NCI-H69 (cell line): Measurements from ENCODE around the gene CBX5.
A peak's percentile ranks its signal among the peaks of the same experiment; 100 is the strongest.
"Not testable (repeated sequence)": the region's sequence is repeated elsewhere in the genome, so short reads cannot be mapped to it uniquely, and the experiment has no call there.

Source experiments
- DNase-seq: peaks from one replicate; lab custom pipeline; 2025; lab: John Stamatoyannopoulos, UW

The CBX5 gene

DNA sequence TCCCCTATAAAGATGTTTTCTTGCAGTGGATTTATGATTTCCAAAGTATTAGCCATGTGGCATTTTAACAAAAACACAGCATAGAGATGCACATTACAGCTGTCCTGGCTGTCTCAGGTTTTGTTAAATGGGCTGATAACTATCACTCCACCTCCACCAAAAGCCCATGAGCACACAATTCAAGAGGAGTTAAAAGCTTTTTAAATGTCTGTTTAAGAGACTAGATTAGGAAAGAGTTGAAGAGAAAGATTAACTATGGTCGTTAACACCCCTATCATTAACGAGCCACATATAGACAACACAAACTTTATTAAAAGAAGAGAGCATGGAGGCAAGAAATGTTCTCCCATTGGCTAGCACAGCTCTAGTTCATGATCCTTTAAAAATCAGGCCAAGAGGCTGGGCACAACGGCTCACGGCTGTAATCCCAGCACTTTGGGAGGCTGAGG, 14.5 kb downstream of the CBX5 start:
- DNase-seq = peak; percentile 87

DNA sequence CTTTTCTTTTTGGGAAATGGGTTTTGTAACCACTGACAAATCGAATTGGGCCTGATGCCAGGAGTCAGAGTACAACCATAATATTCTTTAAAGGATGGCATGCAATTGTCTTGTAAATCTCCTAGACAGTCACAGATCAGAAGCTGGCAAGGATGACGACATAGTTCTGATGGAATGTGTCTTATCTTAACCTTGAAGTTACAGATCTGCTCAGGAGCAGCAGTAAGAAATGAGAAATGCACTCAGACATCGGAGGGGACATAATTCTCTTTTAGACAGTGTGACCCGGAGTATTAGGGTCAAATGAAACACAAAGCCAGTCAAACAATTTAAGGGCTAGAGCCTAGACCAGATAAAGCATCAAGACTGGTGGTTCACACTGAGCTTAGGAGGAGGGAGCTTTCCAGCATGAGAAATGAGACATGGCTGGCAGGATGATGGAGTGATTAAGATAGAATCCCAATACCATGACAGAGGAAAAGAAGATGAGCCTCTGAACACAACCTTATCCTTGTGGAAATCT, 17.5 kb downstream of the CBX5 start:
- peak; percentile 62 for DNase-seq

DNA sequence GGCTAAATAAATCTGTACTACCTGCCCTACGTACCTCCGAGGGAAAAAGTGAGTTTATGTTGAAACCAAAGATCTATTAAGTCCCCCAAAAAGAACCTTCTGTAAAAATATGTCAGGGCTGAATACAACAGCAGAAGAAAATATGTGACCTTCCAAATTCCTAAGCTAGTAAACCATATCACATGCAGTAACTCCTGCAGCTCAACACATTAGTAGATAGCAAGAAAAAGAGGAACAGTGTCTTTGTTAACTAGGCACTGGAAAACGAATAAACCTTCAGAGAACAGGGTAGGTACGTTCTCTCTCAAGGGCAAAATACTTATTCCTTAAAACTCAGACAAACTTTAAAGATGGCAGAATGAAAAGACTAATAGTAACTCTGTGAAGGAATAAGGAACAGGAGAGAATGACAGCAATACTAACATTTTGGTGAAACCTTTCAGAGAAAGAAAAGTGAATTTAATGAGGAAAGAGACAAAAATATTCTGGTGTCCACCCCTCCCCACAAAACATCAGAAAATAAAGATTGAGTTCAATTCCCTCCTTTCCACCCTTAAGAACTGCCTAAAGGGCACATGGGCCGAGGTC, 18.0 kb downstream of the CBX5 start:
- no peak for DNase-seq

DNA sequence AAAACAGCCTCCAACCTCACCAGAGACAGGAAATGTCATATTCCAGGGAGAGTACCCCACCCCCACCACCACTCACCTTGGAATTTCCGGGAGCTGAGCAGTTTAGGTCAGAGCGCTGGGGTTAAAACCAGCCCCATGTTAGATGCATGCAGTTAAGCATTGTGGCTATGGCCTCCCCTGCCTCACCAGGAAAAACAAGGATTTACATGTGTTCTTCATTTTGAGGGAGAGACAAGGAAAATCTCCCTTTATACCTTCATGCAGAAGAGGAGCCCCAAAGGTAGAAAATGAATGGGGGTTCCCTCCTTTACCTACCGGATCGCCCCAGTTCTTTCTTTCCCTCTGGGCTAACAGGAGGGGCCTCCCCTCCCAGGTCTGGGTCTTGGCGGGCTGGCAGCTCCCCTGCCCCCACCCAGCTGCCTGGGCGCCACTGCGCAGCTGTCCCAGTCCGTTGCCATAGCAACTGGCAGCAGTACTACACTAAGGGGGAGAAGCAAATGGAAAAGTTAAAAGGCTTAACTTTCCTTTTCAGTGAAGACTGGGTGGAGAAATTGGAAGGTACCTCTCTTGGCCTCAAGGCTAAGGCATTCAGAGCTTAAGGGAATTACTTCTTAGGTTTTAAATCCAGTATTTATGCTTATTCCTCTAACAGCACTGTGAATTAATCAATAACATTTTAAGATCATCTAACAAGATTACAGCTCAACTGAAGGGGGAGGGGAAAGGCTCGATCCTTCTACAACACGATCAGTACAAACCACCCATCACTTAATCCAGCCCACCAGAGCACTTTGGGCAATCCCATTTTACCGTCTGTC, 20.5 kb downstream of the CBX5 start:
- DNase-seq = peak; percentile 99

DNA sequence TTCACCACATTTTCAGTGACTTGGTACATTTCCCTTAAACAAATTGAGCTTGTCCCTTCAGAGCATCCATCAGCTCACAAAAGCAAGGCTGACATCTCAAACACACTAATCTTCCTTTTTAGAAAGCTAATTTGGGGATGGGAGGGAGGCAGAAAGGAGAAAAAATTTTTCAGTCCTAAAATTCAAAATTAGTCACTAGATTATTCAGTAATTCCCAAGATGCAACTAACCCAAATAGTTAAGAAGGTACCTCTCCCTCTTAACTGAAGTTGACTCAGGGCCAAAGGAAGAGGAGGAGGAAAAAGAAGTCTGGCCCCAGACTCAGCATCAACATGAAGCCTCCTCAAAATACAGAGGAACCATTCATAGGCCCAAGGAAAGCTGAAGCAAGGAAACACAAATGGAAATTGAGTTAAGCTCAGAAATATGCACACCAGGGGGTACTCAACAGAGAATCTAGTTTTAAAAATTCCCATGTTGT, 21.7 kb downstream of the CBX5 start:
- peak; percentile 55 for DNase-seq

DNA sequence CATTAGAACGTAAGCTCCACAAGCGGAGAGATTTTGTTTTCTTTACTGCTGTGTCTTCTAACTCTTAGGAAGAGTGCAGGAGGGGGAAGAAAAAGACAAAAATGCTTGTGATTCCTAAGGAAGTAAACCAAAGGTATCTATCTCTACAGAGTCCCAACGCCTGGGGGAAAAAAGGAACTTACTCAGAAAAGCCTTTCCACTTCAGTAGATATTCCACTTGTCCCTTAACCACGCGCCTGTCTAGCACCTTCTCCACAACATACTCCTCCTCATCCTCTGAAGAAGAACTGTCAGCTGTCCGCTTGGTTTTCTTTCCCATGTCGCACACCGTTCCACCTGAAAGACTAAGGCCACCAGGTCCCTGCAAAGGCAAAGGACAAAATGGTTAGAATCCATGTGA, 22.6 kb downstream of the CBX5 start:
- DNase-seq = no peak

DNA sequence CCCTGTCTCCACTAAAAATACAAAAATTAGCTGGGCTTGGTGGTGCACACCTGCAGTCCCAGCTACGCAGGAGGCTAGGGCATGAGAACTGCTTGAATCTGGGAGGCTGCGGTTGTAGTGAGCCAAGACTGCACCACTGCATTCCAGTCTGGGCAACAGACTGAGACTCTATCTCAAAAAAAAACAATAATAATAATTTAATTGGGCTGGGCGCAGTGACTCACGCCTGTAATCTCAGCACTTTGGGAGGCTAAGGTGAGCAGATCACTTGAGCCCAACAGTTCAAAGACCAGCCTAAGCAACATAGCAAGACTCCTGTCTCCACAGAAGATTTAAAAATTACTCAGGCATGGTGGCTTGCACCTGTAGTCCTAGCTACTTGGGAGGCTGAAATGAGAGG, 26.7 kb downstream of the CBX5 start:
- no peak for DNase-seq

DNA sequence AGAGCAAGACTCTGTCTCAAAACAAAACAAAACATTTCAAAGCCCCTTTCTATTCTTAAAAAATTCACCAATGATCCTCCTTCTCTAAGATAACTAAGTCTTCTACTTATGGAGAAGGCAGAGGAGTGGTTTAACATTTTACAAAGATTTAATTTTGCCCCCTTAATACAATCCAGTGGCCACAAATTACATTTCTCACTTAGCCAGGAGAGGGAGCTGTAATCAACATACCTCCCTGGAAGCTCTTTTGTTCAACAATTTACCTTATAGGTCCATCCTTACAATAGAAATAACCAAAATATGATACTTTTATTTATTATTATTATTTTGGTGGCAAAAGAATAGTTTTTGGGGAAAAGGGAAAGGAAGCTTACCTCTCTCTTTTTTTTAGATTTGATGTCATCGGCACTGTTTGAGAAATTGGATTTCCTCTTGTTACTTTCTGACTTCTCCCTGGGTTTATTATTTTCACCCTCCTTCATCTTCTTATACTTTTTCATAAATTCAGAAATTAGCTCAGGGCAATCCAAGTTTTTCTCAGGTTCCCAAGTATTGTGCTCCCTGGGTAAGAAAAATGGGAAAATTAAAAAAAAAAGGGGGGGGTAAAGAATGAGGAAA, 28.1 kb downstream of the CBX5 start:
- DNase-seq = peak; percentile 73

DNA sequence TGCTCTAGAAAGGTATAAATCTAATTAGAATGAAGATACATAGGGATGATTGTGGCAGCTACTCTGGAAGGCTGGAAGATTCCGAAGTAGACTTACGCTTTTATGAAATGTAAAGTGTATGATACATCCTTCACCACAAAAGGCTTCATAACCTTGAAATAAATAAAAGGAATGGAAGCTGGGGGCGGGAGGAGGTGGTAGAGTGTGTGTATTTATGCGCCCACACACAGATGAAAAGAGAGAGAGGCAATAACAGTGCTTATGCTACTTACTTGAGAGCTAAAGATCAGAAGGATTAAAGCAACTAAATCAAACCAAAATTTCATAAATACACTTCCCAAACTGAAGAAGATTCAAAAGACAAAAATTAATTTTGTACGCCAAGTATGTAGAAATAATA, 30.4 kb downstream of the CBX5 start:
- no peak for DNase-seq

DNA sequence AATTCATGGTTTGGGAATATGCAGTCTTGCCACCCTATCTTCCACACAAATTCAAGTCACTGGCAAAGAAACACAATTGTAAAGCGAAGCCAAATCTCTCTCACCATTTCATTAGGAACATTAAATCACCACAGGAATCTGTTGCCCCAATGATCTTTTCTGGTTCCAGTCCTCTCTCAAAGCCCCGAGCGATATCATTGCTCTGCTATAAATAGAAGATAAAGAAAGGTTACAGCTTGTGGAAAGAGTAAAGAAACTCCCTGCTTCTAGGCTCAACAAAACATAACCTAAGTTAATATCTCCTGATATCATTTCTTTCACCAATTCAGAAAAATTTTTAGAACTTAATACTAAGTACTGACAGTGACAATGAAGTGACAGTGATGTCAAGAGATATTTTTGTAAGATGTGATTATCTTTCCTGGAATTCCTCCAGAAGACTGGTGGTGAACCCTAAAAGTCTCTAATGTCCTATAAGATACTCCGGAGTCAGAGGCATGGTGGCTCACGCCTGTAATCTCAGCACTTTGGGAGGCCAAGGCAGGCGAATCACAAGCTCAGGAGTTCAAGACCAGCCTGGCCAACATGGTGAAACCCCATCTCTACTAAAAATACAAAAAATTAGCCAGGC, 33.8 kb downstream of the CBX5 start:
- DNase-seq = no peak

DNA sequence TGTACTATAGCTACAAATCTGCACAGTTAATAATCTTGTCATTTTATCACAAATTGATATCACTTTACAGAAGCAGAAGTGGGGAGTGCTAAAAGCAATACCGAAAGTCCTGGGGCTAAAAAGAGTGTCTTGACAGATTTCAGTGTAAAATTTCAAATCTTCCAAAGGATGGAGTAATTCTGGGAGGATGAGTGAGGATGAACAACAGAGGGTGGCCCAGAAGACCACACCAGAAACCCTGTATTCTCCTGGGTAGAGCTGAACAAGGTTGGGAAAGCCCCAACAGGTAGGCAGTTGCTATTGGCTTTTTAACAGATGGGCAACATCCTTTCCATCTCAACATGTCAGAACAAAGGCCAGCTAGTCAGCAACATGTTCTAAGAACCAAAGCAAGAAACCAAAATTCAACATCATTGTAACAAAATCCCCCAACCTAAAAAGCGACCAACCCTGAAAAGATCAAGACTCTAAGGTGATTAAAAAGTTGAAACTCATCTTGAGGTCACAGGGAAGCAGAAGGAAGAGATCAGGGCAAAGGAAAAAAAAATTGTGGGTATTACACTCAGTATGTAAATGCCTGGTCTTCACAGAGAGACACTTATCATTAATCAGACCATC, 38.8 kb downstream of the CBX5 start:
- DNase-seq = no peak

DNA sequence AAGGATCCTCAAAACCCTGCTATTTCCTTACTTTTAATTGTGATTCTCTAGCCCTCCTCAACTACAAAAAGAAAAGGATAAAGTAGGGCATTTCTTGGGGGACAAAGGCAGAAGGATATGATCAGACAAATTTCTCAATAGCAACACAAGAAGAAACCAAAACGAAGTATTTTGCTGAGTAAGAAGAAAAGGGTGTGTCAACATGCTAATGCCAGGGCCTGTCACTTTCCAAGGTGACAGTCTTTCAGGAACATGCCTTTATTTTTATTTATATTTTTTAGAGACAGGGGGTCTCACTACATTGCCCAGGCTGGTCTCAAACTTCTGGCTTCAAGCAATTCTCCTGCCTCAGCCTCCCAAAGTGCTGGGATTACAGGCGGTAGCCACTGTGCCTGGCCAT, 39.8 kb downstream of the CBX5 start:
- DNase-seq = no peak

DNA sequence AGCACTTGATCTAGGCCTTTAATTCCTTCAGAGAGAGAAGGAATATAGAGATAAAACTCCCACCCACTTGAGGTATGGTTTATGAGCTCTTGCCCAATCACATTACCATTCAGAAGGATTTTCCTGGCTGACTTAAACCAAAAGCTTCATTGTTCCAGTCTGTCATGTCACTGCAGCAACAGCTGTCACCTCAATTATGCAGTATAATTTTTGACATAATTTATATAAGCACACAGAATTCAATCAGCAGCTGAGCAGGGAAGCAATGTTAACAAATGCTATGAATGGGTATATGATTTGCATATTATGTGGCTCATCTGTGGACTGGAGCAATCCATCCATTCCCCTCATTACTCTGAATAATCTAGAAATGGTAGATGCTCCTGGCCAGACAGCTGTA, 40.3 kb downstream of the CBX5 start:
- peak; percentile 83 for DNase-seq

DNA sequence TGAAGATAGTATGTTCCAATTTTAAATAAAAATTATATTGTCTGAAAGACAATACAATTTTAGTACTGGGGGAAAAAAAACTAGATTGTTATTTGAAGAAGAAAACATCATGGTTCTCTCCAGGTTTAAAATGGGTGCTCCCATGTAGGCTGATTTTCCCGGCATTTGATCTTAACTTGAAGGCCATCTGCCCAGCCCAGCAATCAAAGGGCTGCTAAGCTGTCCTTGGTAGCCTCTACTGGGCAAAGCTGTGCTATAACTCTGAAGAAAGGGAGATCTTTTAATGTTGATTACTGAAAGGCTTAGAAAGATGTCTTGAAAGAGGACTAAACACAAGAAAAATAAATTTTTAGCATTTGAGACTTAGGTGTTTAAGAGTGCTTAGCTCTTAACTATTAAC, 41.4 kb downstream of the CBX5 start:
- no peak for DNase-seq

DNA sequence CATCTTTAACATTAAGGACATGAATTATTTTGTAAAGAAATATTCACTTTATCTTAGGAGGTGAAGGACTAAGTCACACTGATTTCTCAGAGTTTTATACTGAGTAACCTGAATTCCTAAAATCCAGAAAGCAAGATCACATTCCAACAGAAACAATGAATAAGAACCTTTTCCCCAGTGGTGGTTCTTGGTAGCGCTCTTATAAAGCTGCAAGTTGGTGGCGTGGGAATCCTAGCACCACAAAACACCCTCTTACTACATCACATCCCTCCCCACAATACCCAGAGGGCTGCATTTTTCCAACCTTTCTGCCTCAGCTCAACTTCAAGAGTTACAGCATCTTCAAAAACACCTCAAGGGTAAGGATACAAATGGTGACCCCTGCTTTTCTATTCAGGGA, 47.1 kb downstream of the CBX5 start:
- no peak for DNase-seq

DNA sequence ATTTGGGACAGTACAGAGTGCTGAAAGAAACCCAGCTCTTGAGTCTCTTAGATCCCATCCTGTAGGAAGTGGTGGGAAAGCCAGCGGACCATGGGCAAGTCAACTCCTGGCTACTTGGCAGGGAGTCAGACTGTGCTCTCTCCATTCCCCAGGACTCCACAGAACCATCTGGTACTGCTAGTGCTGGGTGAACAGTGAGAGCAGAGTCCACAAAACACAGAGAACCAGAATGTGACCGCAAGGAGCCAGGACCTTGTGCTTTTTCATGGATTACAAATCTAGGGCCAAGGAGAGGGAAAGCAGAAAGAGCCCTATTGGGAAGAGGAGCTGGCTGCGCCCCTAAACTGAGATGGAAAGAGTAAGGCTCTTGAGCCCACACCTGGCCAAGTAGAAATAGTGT, 48.7 kb downstream of the CBX5 start:
- DNase-seq = not testable (repeated sequence)

DNA sequence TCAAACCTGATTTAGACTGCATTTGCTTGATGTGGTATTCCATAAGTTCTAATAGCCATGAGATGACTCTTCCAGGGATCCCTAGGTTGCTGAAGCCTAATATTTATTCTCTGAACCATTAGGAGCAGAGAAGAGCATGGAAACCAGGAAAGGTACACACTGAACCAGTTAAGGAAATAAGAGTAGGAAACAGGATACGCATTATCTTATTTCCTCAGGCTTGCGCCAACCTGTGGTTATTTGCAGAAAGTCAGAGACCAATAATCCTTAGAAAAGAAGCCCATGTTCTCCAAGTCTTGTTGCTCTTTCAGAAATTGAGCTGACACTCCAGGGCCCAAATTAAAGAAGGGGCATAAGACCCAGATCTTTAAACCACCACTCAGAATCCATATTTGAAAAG, 49.4 kb downstream of the CBX5 start:
- peak; percentile 44 for DNase-seq

DNA sequence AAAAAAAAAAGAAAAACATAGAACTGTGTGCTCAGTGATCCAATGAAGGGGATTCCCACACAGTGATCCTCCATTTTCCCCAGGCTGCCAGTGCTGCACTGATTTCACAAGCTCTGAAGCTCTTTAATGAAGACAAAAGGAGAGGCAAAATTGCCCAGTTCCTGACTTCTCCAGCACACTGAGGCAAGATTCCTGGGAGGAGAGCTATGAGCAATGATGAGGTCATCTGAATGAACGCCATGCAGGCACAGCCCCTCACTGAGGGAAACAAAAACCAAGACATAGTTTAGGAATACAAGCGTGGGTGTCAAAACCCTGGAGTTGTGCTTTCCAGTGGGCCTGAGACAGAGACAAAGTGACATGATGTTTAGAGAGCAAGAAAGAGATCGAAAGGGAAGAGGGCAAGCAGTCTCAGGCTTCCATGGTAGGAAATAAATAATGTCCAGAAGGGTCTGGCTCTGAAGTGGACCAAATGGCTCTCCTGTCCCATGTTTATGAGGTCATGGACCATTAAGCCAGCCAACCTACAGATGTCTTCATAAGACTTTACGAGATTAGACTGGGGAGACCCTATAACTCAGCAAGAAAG, 50.2 kb downstream of the CBX5 start:
- no peak for DNase-seq

DNA sequence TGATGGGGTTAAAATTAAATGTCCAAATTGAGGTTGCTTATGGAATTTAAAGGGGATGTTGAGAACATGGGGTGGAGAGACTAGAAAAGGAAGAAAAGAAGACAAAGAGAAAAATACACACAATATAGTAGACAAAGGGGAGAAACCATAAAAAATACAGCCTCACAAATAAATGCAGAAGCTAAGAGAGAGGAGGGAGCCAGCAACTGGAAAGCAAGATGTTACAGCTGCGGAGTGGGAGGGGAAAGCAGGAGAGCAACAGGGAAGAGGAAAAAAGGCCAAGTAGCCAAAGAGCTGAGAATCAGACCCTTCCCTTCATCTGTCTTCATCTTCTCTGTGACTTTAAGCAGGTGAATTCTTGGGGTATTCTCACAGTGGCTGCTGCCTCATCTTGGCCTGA, 51.5 kb downstream of the CBX5 start:
- peak; percentile 53 for DNase-seq

DNA sequence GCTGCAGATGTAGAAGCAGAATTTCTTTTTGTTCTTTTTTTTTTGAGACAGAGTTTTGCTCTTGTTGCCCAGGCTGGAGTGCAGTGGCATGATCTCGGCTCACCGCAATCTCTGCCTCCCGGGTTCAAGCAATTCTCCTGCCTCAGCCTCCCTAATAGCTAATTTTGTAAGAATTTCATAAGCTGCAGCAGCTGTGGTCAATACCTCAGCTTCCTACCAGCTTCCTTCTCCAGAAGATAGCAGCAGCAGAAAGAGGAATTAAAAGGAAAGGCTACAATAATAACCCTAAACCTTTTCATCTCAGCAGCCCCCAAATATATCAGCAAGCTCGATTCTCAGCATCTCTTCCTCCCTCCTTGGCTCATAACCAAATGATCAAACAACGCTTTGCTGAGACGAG, 52.0 kb downstream of the CBX5 start:
- DNase-seq = not testable (repeated sequence)

DNA sequence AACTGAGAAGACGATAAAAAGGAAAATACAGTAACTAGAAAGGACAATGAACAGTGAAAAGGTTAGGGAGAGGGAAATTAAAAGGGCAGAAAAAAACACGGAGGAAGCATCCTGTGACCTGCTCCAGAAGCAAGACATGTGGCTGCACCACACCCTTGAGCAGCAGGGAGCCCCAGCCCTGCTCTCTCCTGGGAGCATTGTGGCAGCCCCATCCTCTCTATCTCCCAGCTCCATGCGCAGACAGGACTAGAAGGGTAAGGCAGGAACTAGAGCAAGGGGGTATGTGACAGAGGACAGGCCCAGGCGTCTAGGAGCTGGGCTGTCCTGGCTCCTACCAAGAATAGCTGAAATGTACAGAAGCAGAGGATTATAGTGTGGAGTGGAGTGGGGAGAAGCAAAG, 52.5 kb downstream of the CBX5 start:
- DNase-seq = peak; percentile 62

DNA sequence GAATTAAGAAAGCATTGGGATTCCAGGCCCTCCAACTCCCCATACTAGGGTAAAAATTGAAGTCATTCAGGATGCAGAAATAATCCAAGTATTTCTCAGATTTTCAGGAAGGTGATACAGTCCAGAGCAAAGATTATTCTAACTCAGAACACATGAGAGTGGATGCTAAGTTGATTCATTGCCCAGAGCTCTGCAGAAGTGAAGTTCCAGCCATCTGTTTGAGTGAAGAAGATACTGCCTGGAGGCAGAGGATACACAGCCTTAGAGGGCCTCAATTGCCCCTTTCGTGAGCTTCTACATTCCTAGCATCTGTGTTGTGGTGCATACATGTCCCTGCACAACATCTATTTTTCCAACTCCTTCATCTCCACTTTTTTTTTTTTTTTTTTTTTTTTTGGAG, 54.3 kb downstream of the CBX5 start:
- no peak for DNase-seq
